ENCODE results near the gene HNRNPK.

Gene HNRNPK

GRCh38 chr9:83932011-83932410 lies 48.0 kb downstream of the HNRNPK start:
- no peak for DNase-seq

GRCh38 chr9:83930881-83931280 lies 49.1 kb downstream of the HNRNPK start:
- DNase-seq: no peak

- no peak for DNase-seq
These were observed 52.4 kb downstream of the HNRNPK start for GRCh38 chr9:83927591-83927990.

- DNase-seq: peak; percentile 93
These were observed 58.9 kb downstream of the HNRNPK start, which contains the start of gene KIF27 for GRCh38 chr9:83920927-83921707. TSS of gene KIF27 (minus strand) at chr9:83921432. CDS start at chr9:83915591, 5,841 bp downstream.

GRCh38 chr9:83920469-83920926 lies 59.5 kb downstream of the HNRNPK start:
- DNase-seq: peak; percentile 49

GRCh38 chr9:83919111-83919510 lies 60.9 kb downstream of the HNRNPK start:
- DNase-seq: no peak
